GM18870 (cell line): ENCODE data around the gene ERG28.
"Not testable (repeated sequence)": the region's sequence is repeated elsewhere in the genome, so short reads cannot be mapped to it uniquely, and the experiment has no call there.

ENCODE experiments used
- ATAC-seq: cut with Tn5 transposase; IDR thresholded peaks from one replicate; pipeline ENCODE4 v1.9.1; 2021; ENCODE audit warnings: moderate library complexity; ENCODE audit not compliant: unreplicated experiment

ERG28 gene

GRCh38 chr14:75626863-75627262 is 33.8 kb downstream of the ERG28 start:
- no peak for ATAC-seq

- no peak for ATAC-seq
Observed at GRCh38 chr14:75626396-75626795, 34.3 kb downstream of the ERG28 start.

- ATAC-seq = no peak
Observed at GRCh38 chr14:75625034-75625433, 35.6 kb downstream of the ERG28 start.

GRCh38 chr14:75619548-75619947 is 41.1 kb downstream of the ERG28 start:
- ATAC-seq = no peak

GRCh38 chr14:75615200-75615599 is 45.5 kb downstream of the ERG28 start:
- ATAC-seq = no peak

- no peak for ATAC-seq
Observed at GRCh38 chr14:75614179-75614578, 46.5 kb downstream of the ERG28 start.

- no peak for ATAC-seq
Observed at GRCh38 chr14:75612157-75612556, 48.5 kb downstream of the ERG28 start.

GRCh38 chr14:75610834-75611233 is 49.8 kb downstream of the ERG28 start:
- no peak for ATAC-seq

- no peak for ATAC-seq
Observed at GRCh38 chr14:75609606-75610475, 50.8 kb downstream of the ERG28 start.

- no peak for ATAC-seq
Observed at GRCh38 chr14:75609116-75609515, 51.6 kb downstream of the ERG28 start.

GRCh38 chr14:75607842-75608640 is 52.6 kb downstream of the ERG28 start:
- no peak for ATAC-seq

GRCh38 chr14:75607044-75607443 is 53.6 kb downstream of the ERG28 start:
- no peak for ATAC-seq

- no peak for ATAC-seq
Observed at GRCh38 chr14:75605916-75606315, 54.8 kb downstream of the ERG28 start.

GRCh38 chr14:75604979-75605851 is 55.5 kb downstream of the ERG28 start:
- no peak for ATAC-seq

- ATAC-seq = no peak
Observed at GRCh38 chr14:75602503-75602902, 58.2 kb downstream of the ERG28 start.

GRCh38 chr14:75601061-75601460 is 59.6 kb downstream of the ERG28 start:
- not testable (repeated sequence) for ATAC-seq

GRCh38 chr14:75600100-75600499 is 60.6 kb downstream of the ERG28 start:
- not testable (repeated sequence) for ATAC-seq
